NB4 (cell line): Measurements from ENCODE around the gene KIF20B.
A peak's percentile ranks its signal among the peaks of the same experiment; 100 is the strongest.

Experiments
- DNase-seq: peaks from one replicate; pipeline ENCODE4 v3.0.0; 2010; ENCODE audit warnings: low read depth
- H3K4me3 ChIP-seq: one replicate; pipeline ENCODE4 v1.5.1; 2011; ENCODE audit warnings: mild to moderate bottlenecking, low read depth, low read length, moderate library complexity
- MAX ChIP-seq: IDR thresholded peaks from 2 replicates; pipeline ENCODE4 v1.6.1; 2011; ENCODE audit warnings: low read depth, low read length
- MYC ChIP-seq: IDR thresholded peaks from 2 replicates; pipeline ENCODE4 v1.6.1; 2011; ENCODE audit warnings: low read depth, low read length
- POLR2A ChIP-seq: IDR thresholded peaks from 2 replicates; pipeline ENCODE4 v1.6.1; 2011; ENCODE audit warnings: mild to moderate bottlenecking; ENCODE audit not compliant: insufficient read length; ENCODE audit errors: extremely low read depth
- TF ChIP-seq, protein P1 (sequence below): IDR thresholded peaks from one replicate; pipeline ENCODE4 v1.5.1; 2012; ENCODE audit warnings: low read depth, low read length

KIF20B gene

DNA sequence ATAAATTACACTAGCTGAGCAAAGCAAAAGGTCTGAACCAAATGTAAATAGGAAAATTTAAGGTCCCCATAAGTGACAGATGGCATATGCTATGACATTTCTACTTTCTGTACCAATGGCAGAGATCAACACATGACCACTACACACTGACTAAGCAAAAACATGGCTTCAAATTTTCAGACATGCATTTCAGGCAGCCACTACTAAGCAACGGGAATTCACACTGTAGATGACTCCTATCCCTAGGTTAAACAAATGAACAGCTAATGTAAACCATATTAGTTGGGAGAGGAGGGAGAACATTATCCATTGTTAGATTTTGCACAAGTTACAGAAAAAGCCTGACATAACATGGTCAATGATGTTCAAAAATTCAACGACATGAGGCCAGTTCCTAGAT is 11.4 kb upstream of the KIF20B start:
- TF ChIP-seq MAX (no peak), MYC (no peak), POLR2A (no peak)
- TF ChIP-seq, protein P1, sequence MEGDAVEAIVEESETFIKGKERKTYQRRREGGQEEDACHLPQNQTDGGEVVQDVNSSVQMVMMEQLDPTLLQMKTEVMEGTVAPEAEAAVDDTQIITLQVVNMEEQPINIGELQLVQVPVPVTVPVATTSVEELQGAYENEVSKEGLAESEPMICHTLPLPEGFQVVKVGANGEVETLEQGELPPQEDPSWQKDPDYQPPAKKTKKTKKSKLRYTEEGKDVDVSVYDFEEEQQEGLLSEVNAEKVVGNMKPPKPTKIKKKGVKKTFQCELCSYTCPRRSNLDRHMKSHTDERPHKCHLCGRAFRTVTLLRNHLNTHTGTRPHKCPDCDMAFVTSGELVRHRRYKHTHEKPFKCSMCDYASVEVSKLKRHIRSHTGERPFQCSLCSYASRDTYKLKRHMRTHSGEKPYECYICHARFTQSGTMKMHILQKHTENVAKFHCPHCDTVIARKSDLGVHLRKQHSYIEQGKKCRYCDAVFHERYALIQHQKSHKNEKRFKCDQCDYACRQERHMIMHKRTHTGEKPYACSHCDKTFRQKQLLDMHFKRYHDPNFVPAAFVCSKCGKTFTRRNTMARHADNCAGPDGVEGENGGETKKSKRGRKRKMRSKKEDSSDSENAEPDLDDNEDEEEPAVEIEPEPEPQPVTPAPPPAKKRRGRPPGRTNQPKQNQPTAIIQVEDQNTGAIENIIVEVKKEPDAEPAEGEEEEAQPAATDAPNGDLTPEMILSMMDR, result no peak
- no peak for DNase-seq
- H3K4me3 ChIP-seq, result no peak overlapping the region

DNA sequence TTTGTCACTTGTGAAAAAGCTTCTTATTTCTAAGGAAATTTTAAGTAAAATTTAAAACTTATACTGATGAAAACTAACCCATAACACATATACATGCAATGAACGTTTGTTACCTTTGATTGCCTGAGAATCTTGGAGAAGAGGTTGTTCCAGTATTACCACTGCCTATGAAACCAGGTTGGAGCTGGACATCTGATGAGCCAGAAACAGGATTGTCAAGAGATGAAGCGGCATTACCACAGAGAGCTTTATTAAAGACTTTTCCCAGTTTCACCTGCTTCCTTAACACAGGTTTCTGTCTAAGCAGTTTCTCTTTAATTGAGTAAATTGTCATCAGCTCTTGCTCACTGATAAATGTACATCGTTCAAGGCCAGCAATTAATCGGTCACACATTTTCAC is 9.0 kb upstream of the KIF20B start:
- DNase-seq, result no peak
- no peak overlapping the region for H3K4me3 ChIP-seq
- TF ChIP-seq MYC, result no peak
- no peak for TF ChIP-seq MAX
- TF ChIP-seq, protein P1, result no peak
- no peak for TF ChIP-seq POLR2A

DNA sequence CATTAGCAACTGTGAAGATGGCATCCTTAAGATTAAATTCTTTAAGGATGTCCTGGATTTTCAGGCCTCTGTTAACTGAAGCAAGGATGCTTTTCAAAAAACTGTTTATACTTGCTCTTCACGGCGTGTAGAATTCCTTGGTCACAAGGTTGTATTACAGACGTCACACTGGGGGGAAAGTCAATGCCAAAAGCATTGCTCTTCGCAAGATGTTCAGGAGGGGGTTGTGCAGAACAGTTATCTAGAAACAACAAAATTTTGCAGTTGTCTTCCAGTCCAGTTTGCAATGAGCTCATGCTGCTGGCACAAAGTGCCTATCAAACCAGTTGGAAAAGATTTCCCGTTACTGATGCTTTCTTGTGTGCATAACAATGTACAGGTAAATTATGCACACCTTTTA is 8.2 kb upstream of the KIF20B start:
- TF ChIP-seq POLR2A, result no peak
- no peak for TF ChIP-seq MAX
- no peak for TF ChIP-seq MYC
- TF ChIP-seq, protein P1, result no peak
- H3K4me3 ChIP-seq, result no peak overlapping the region
- DNase-seq, result no peak

- H3K4me3 ChIP-seq, result no peak overlapping the region
- TF ChIP-seq POLR2A (no peak), MYC (no peak), MAX (no peak)
- TF ChIP-seq, protein P1, result no peak
- DNase-seq, result no peak
These were observed 6.1 kb upstream of the KIF20B start for GRCh38 chr10:89695307-89695706.

DNA sequence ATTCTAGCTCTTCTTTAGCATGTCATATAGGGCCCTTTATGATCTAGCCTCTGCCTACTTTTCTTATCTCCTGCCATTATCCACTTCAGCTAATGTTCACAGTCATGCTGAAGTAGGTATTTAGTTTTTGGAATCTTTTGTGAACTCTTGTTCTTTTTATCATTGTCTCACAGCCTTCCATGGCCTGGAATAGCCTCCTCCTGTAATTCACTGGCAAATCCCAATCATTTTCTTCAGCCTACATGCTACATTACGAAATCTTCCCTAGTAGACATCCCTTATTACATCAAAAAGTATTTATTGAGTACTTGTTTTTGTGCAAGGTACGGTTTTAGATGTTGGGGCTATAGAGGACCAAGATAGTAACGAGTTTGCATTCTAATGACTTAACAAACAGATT is 3.4 kb upstream of the KIF20B start:
- no peak for TF ChIP-seq MAX
- DNase-seq, result no peak
- H3K4me3 ChIP-seq, result no peak overlapping the region

GRCh38 chr10:89699581-89700064 is 1.8 kb upstream of the KIF20B start:
- no peak overlapping the region for H3K4me3 ChIP-seq
- no peak for TF ChIP-seq MYC
- TF ChIP-seq MAX, result no peak
- TF ChIP-seq POLR2A, result no peak
- TF ChIP-seq, protein P1, result no peak
- peak; percentile 73 for DNase-seq
